Measurements from ENCODE around the gene TRUB2. TPM values are rescaled to one million over a fixed set of nuclear protein-coding genes. Genes with fewer than 3 reads are reported as not detected.
A peak's percentile ranks its signal among the peaks of the same experiment; 100 is the strongest.
"Not testable (repeated sequence)": the region's sequence is repeated elsewhere in the genome, so short reads cannot be mapped to it uniquely, and the experiment has no call there.

The TRUB2 gene
- total and polyA plus RNA-seq, 4 experiments from 2014 or later = 19.6 to 27.4 (median 21.3) TPM

DNA sequence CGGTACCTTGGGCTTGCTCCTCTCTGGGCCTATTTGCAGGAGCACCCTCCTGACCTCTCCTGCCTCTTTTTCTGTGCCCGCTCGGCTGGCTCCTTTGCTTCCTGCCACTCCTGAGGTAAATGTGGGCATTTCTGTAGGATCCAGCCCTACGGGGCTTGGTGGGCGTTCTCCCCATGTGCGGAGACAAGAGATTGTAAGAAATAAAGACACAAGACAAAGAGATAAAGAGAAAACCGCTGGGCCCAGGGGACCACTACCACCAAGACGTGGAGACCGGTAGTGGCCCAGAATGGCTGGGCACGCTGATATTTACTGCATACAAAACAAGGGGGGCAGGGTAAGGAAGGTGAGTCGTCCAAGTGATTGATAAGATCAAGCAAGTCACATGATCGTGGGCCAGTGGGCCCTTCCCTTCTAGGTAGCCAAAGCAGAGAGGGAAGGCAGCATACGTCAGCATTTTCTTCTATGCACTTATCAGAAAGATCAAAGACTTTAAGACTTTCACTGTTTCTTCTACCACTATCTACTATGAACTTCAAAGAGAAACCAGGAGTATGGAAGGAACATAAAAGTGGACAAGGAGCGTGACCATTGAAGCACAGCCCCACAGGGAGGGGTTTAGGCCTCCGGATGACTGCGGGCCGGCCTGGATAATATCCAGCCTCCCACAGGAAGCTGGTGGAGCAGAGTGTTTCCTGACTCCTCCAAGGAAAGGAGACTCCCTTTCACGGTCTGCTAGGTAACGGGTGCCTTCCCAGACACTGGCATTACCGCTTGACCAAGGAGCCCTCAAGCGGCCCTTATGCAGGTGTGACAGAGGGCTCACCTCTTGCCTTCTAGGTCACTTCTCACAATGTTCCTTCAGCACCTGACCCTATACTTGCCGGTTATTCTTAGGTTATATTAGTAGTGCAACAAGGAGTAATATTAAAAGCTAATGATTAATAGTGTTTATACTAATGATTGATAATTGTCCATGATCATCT lies 42.9 kb downstream of the TRUB2 start:
- DNase-seq; H3K36me3 ChIP-seq (ENCODE audit: insufficient read depth, low read length); CTCF ChIA-PET (ENCODE audit: partially characterized antibody); H3K27me3 ChIP-seq (ENCODE audit: insufficient read depth, low read length); H3K9me3 ChIP-seq (ENCODE audit: control insufficient read depth in 1 of 2, low read length in 2 of 2); H3K27me3 Mint-ChIP-seq; H3K4me3 ChIP-seq (ENCODE audit: low read length in 2 of 2); H3K9me3 Mint-ChIP-seq; H3K27ac ChIP-seq (ENCODE audit: low read depth, low read length); POLR2A ChIA-PET (ENCODE audit: partially characterized antibody); intact Hi-C loops (cut with micrococcal nuclease): not testable (repeated sequence)
- H3K4me1 ChIP-seq (ENCODE audit: insufficient read depth, low read length) = peaks cover 24% of the 10 kb centered on the region
- H3K4me3 Mint-ChIP-seq = peak overlapping the region in 4 of 8 donors; percentile 37 to 64 (median 41)
- peaks cover 19 to 35% (median 27%) of the 10 kb centered on the region in 4 donors for H3K4me1 Mint-ChIP-seq
- H3K36me3 Mint-ChIP-seq = peaks cover 0 to 22% of the 10 kb centered on the region in 2 donors
- H3K27ac Mint-ChIP-seq = peak overlapping the region in 1 of 7 donors; percentile 32

GRCh38 chr9:128276574-128277270 lies 45.5 kb downstream of the TRUB2 start:
- peak overlapping the region; percentile 82 for H3K27ac ChIP-seq (ENCODE audit: low read depth, low read length)
- ChIA-PET POLR2A (ENCODE audit: partially characterized antibody) (interaction anchor here (0.9 to 1.4 kb wide), 12 partner anchors 26 to 408 kb away, joined by 3 to 19 read pairs (median 6); partner anchors contain the start of genes CIZ1, GLE1, PTGES2 and SPTAN1), CTCF (ENCODE audit: partially characterized antibody) (interaction anchor here (0.9 to 1.6 kb wide), 2 partner anchors 18 to 65 kb away, joined by 5 to 6 read pairs; no protein-coding TSS in a partner anchor)
- intact Hi-C loops (cut with micrococcal nuclease) = loop anchor here (1.0 kb wide), 4 partner anchors 26 to 180 kb away; partner anchors contain the start of genes COQ4, ODF2, SLC27A4 and TRUB2
- no peaks in the 10 kb centered on the region for H3K27me3 ChIP-seq (ENCODE audit: insufficient read depth, low read length)
- peaks cover 8 to 25% of the 10 kb centered on the region in 2 donors for H3K36me3 Mint-ChIP-seq
- peak overlapping the region; percentile 94 to 98 (median 97) for H3K4me3 Mint-ChIP-seq
- DNase-seq = no peak
- no peaks in the 10 kb centered on the region for H3K9me3 ChIP-seq (ENCODE audit: control insufficient read depth in 1 of 2, low read length in 2 of 2)
- peak overlapping the region; percentile 92 to 99 (median 97) for H3K27ac Mint-ChIP-seq
- peaks cover 28% of the 10 kb centered on the region for H3K4me1 ChIP-seq (ENCODE audit: insufficient read depth, low read length)
- peak overlapping the region; percentile 88 for H3K4me3 ChIP-seq (ENCODE audit: low read length in 2 of 2)
- H3K4me1 Mint-ChIP-seq = peaks cover 19 to 43% (median 32%) of the 10 kb centered on the region in 4 donors
- H3K27me3 Mint-ChIP-seq = no peaks in the 10 kb centered on the region
- peaks cover 0 to 2% (median 0%) of the 10 kb centered on the region in 8 donors for H3K9me3 Mint-ChIP-seq
- H3K36me3 ChIP-seq (ENCODE audit: insufficient read depth, low read length) = peaks cover 10% of the 10 kb centered on the region

- peak within 1 kb of the TSS; percentile 94 to 98 (median 97) for H3K4me3 Mint-ChIP-seq
- Histone ChIP-seq H3K4me3 (ENCODE audit: low read length in 2 of 2) (peak within 1 kb of the TSS; percentile 88), H3K4me1 (ENCODE audit: insufficient read depth, low read length) (peaks cover 28% of the 10 kb centered on the region), H3K36me3 (ENCODE audit: insufficient read depth, low read length) (peaks cover 16% of the 10 kb centered on the region), H3K9me3 (ENCODE audit: control insufficient read depth in 1 of 2, low read length in 2 of 2) (no peaks in the 10 kb centered on the region), H3K27me3 (ENCODE audit: insufficient read depth, low read length) (no peaks in the 10 kb centered on the region), H3K27ac (ENCODE audit: low read depth, low read length) (peak within 1 kb of the TSS; percentile 82)
- peaks cover 17 to 43% (median 32%) of the 10 kb centered on the region in 4 donors for H3K4me1 Mint-ChIP-seq
- no peaks in the 10 kb centered on the region for H3K27me3 Mint-ChIP-seq
- H3K36me3 Mint-ChIP-seq = peaks cover 8 to 30% of the 10 kb centered on the region in 2 donors
- peak within 1 kb of the TSS; percentile 92 to 99 (median 97) for H3K27ac Mint-ChIP-seq
- ChIA-PET CTCF (ENCODE audit: partially characterized antibody) (interaction anchor here (0.9 to 1.6 kb wide), 3 partner anchors 19 to 65 kb away, joined by 3 to 6 read pairs (median 5); no protein-coding TSS in a partner anchor), POLR2A (ENCODE audit: partially characterized antibody) (interaction anchor here (0.6 to 1.4 kb wide), 15 partner anchors 13 to 408 kb away, joined by 3 to 19 read pairs (median 5); partner anchors contain the start of genes CIZ1, GLE1, PTGES2 and SPTAN1)
- peaks cover 0 to 2% (median 0%) of the 10 kb centered on the region in 8 donors for H3K9me3 Mint-ChIP-seq
- intact Hi-C loops (cut with micrococcal nuclease) = loop anchor here (1.0 kb wide), 4 partner anchors 26 to 180 kb away; partner anchors contain the start of genes COQ4, ODF2, SLC27A4 and TRUB2
- DNase-seq = peak; percentile 99 to 100 (median 100)
These were observed 46.2 kb downstream of the TRUB2 start, which contains the start of gene SWI5 for GRCh38 chr9:128276008-128276573. Gene SWI5, plus strand, starts transcription at chr9:128276276.

GRCh38 chr9:128275198-128276007 lies 46.8 kb downstream of the TRUB2 start, which contains the start of gene GOLGA2:
Gene GOLGA2, minus strand, starts transcription at chr9:128276007. Its CDS starts 31 bp downstream, at chr9:128275976.
- peaks cover 19% of the 10 kb centered on the region for H3K36me3 ChIP-seq (ENCODE audit: insufficient read depth, low read length)
- H3K9me3 ChIP-seq (ENCODE audit: control insufficient read depth in 1 of 2, low read length in 2 of 2) = no peaks in the 10 kb centered on the region
- Mint-ChIP-seq H3K4me1 (peaks cover 17 to 43% (median 32%) of the 10 kb centered on the region in 4 donors), H3K27me3 (no peaks in the 10 kb centered on the region), H3K27ac (peak within 1 kb of the TSS; percentile 92 to 99 (median 97)), H3K36me3 (peaks cover 8 to 36% of the 10 kb centered on the region in 2 donors), H3K4me3 (peak within 1 kb of the TSS; percentile 94 to 98 (median 97)), H3K9me3 (peaks cover 0 to 2% (median 0%) of the 10 kb centered on the region in 8 donors)
- H3K4me1 ChIP-seq (ENCODE audit: insufficient read depth, low read length) = peaks cover 28% of the 10 kb centered on the region
- ChIA-PET CTCF (ENCODE audit: partially characterized antibody) (interaction anchor here (0.9 to 1.6 kb wide), 3 partner anchors 19 to 66 kb away, joined by 3 to 6 read pairs (median 5); no protein-coding TSS in a partner anchor), POLR2A (ENCODE audit: partially characterized antibody) (interaction anchor here (0.6 to 1.4 kb wide), 16 partner anchors 13 to 409 kb away, joined by 3 to 19 read pairs (median 4); partner anchors contain the start of genes CIZ1, GLE1, PTGES2 and SPTAN1)
- H3K27me3 ChIP-seq (ENCODE audit: insufficient read depth, low read length) = no peaks in the 10 kb centered on the region
- intact Hi-C loops (cut with micrococcal nuclease) = loop anchor here (1.0 kb wide), 4 partner anchors 25 to 181 kb away; partner anchors contain the start of genes COQ4, ODF2, SLC27A4 and TRUB2
- H3K27ac ChIP-seq (ENCODE audit: low read depth, low read length) = peak within 1 kb of the TSS; percentile 82
- H3K4me3 ChIP-seq (ENCODE audit: low read length in 2 of 2) = peak within 1 kb of the TSS; percentile 88
- DNase-seq = peak in 1 of 5 donors; percentile 4

DNA sequence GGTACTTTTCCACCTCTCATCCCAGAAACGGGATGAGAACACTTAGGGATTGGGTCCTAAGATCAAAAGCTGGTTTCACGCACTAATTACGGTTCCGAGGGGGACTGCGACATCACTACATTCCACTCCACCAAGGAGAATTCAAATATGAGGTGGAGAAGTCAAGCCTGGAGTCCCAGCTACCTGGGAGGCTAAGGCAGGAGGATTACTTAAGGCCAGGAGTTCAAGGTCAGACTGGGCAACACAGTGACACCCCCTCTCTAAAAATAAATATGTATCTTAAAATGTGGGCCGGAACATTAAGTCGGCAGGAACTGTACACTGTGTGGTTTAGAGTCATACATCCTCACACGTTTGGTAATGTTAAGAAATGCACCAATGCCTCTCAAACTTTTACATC lies 48.0 kb downstream of the TRUB2 start:
- Mint-ChIP-seq H3K9me3 (peaks cover 0 to 2% (median 0%) of the 10 kb centered on the region in 8 donors), H3K36me3 (peaks cover 8 to 33% of the 10 kb centered on the region in 2 donors), H3K4me3 (peak overlapping the region; percentile 94 to 98 (median 97)), H3K4me1 (peaks cover 16 to 40% (median 30%) of the 10 kb centered on the region in 4 donors), H3K27me3 (no peaks in the 10 kb centered on the region), H3K27ac (peak overlapping the region; percentile 8 to 99 (median 92))
- H3K9me3 ChIP-seq (ENCODE audit: control insufficient read depth in 1 of 2, low read length in 2 of 2) = no peaks in the 10 kb centered on the region
- H3K4me1 ChIP-seq (ENCODE audit: insufficient read depth, low read length) = peaks cover 28% of the 10 kb centered on the region
- no peak overlapping the region for H3K27ac ChIP-seq (ENCODE audit: low read depth, low read length)
- intact Hi-C loops (cut with micrococcal nuclease) = no loop called here
- ChIA-PET POLR2A (ENCODE audit: partially characterized antibody) (interaction anchor here (1.0 kb wide), 1 partner anchor 24 kb away, joined by 4 read pairs; no protein-coding TSS in a partner anchor), CTCF (ENCODE audit: partially characterized antibody) (interaction anchor here (1.0 kb wide), 1 partner anchor 20 kb away, joined by 6 read pairs; no protein-coding TSS in a partner anchor)
- DNase-seq = no peak
- H3K4me3 ChIP-seq (ENCODE audit: low read length in 2 of 2) = no peak overlapping the region
- peaks cover 19% of the 10 kb centered on the region for H3K36me3 ChIP-seq (ENCODE audit: insufficient read depth, low read length)
- no peaks in the 10 kb centered on the region for H3K27me3 ChIP-seq (ENCODE audit: insufficient read depth, low read length)

Data from CD4-positive, alpha-beta memory T cell (primary cell).